ENCODE results near the gene DYNC1H1.
A peak's percentile ranks its signal among the peaks of the same experiment; 100 is the strongest.

Gene DYNC1H1

GRCh38 chr14:102085948-102086708 lies 121.8 kb downstream of the DYNC1H1 start:
- Histone ChIP-seq H3K27ac (peak overlapping the region; percentile 92), H3K9me3 (no peaks in the 10 kb centered on the region), H3K4me1 (ENCODE audit: control insufficient read depth in 1 of 2, insufficient read depth in 1 of 2, low read depth in 1 of 2, low read length in 1 of 2) (peaks cover 25 to 30% of the 10 kb centered on the region in 2 experiments), H3K4me3 (ENCODE audit: low read depth in 1 of 2, low read length in 1 of 2) (peak overlapping the region; percentile 94 to 99), H3K27me3 (no peaks in the 10 kb centered on the region), H3K36me3 (peaks cover 46% of the 10 kb centered on the region)
- TF ChIP-seq, protein P1, sequence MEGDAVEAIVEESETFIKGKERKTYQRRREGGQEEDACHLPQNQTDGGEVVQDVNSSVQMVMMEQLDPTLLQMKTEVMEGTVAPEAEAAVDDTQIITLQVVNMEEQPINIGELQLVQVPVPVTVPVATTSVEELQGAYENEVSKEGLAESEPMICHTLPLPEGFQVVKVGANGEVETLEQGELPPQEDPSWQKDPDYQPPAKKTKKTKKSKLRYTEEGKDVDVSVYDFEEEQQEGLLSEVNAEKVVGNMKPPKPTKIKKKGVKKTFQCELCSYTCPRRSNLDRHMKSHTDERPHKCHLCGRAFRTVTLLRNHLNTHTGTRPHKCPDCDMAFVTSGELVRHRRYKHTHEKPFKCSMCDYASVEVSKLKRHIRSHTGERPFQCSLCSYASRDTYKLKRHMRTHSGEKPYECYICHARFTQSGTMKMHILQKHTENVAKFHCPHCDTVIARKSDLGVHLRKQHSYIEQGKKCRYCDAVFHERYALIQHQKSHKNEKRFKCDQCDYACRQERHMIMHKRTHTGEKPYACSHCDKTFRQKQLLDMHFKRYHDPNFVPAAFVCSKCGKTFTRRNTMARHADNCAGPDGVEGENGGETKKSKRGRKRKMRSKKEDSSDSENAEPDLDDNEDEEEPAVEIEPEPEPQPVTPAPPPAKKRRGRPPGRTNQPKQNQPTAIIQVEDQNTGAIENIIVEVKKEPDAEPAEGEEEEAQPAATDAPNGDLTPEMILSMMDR (IDR thresholded peaks at IDR 0.05): no peak

DNA sequence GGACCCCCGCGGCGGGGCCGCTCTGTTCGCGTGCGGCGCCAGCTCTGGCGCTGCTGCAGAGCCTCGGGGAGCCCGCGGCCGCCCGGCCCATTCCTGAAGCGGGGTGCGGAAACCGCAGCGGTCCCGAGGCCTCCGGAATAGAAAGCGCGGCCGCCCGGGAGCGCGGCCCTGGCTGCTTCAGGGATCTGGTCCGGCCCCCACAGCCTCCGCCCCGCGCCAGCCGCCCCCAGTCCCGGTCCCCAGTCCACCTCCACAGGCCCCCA lies 122.3 kb downstream of the DYNC1H1 start:
- Histone ChIP-seq H3K36me3 (peaks cover 40% of the 10 kb centered on the region), H3K4me1 (ENCODE audit: control insufficient read depth in 1 of 2, insufficient read depth in 1 of 2, low read depth in 1 of 2, low read length in 1 of 2) (peaks cover 25 to 30% of the 10 kb centered on the region in 2 experiments), H3K4me3 (ENCODE audit: low read depth in 1 of 2, low read length in 1 of 2) (peak overlapping the region; percentile 94 to 99), H3K9me3 (no peaks in the 10 kb centered on the region), H3K27ac (peak overlapping the region; percentile 92), H3K27me3 (no peaks in the 10 kb centered on the region)
- TF ChIP-seq, protein P1 (IDR thresholded peaks at IDR 0.05): no peak

- peak within 1 kb of the TSS; percentile 92 for H3K27ac ChIP-seq
- H3K4me1 ChIP-seq (ENCODE audit: control insufficient read depth in 1 of 2, insufficient read depth in 1 of 2, low read depth in 1 of 2, low read length in 1 of 2): peaks cover 25 to 30% of the 10 kb centered on the region in 2 experiments
- H3K27me3 ChIP-seq: no peaks in the 10 kb centered on the region
- H3K9me3 ChIP-seq: no peaks in the 10 kb centered on the region
- H3K4me3 ChIP-seq (ENCODE audit: low read depth in 1 of 2, low read length in 1 of 2): peak within 1 kb of the TSS; percentile 94 to 99
- TF ChIP-seq, protein P1 (IDR thresholded peaks at IDR 0.05): peak; percentile 40
- H3K36me3 ChIP-seq: peaks cover 35% of the 10 kb centered on the region
Observed at GRCh38 chr14:102086972-102087761, 122.8 kb downstream of the DYNC1H1 start, which contains the start of gene HSP90AA1. Gene HSP90AA1, minus strand, starts transcription at chr14:102087044. Its CDS starts 666 bp downstream, at chr14:102086378.

DNA sequence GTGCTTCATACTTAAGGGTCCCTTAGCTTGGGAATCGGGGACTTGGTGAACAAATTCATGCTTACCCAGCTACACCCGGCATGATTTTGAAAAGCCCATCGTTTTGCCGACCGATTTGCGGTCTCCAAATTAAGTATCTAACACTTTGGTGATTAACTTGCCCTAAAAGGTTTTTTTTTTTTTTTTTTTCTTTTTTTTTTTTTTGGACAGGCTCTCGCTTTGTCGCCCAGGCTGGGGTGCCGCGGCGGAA lies 123.3 kb downstream of the DYNC1H1 start:
- Histone ChIP-seq H3K27me3 (no peaks in the 10 kb centered on the region), H3K4me1 (ENCODE audit: control insufficient read depth in 1 of 2, insufficient read depth in 1 of 2, low read depth in 1 of 2, low read length in 1 of 2) (peaks cover 25 to 30% of the 10 kb centered on the region in 2 experiments), H3K36me3 (peaks cover 30% of the 10 kb centered on the region), H3K4me3 (ENCODE audit: low read depth in 1 of 2, low read length in 1 of 2) (peak overlapping the region; percentile 94 to 99), H3K9me3 (no peaks in the 10 kb centered on the region), H3K27ac (peak overlapping the region; percentile 92)
- TF ChIP-seq, protein P1 (IDR thresholded peaks at IDR 0.05): no peak

DNA sequence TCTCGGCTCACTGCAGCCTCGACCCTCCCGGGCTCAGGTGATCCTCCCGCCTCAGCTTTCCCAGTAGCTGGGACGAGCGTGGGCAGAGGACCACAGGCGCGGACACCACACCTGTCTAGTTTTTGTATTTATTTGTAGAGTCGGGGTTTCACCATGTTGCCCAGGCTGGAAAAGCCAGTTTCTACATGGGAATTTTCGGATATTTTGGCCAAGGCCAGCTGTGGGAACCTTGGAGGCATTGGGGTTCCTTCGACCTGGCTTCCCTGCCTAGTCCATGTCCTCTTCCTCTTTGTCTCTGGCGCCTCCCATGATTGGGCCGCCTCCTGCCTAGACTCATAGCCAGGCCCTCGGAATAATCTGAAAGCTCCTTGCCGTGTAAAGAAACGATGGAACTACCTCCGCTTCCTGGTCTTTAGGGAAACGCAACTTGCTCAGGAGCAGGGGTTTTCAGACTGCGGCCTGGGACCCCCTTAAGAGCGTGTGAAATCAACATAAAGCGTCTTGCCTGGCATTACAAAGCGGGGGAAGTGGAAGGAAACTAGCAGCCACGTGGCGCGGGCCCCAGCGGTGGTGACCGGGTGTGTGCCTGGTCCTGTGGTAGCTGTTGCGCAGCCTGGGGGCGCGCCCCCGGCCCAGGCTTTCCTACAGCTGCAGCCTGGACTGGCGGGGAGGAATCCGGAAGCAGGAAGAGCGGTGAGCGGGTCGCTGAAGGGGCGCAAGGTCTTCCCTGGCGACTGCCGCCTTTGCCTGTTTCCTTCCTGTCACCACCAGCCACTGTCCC lies 123.8 kb downstream of the DYNC1H1 start:
- Histone ChIP-seq H3K27me3 (no peaks in the 10 kb centered on the region), H3K4me3 (ENCODE audit: low read depth in 1 of 2, low read length in 1 of 2) (peak overlapping the region; percentile 94 to 99), H3K27ac (peak overlapping the region; percentile 70), H3K4me1 (ENCODE audit: control insufficient read depth in 1 of 2, insufficient read depth in 1 of 2, low read depth in 1 of 2, low read length in 1 of 2) (peaks cover 25 to 30% of the 10 kb centered on the region in 2 experiments), H3K9me3 (no peaks in the 10 kb centered on the region), H3K36me3 (peaks cover 25% of the 10 kb centered on the region)
- TF ChIP-seq, protein P1 (IDR thresholded peaks at IDR 0.05): no peak

All from neutrophil (primary cell).